Activated CD4-positive, alpha-beta T cell treated with anti-CD3 and anti-CD28 coated beads, Interleukin-2, amount 50 U/mL, for 1 hour (primary cell): ENCODE measurements around the gene AFAP1L1.

Experiments
- DNase-seq: peaks from one replicate; pipeline ENCODE4 v3.0.0-alpha.2; 2020

Gene AFAP1L1

GRCh38 chr5:149288436-149288835 lies 16.8 kb downstream of the AFAP1L1 start:
- no peak for DNase-seq

GRCh38 chr5:149289301-149289700 lies 17.6 kb downstream of the AFAP1L1 start:
- DNase-seq, result no peak

DNA sequence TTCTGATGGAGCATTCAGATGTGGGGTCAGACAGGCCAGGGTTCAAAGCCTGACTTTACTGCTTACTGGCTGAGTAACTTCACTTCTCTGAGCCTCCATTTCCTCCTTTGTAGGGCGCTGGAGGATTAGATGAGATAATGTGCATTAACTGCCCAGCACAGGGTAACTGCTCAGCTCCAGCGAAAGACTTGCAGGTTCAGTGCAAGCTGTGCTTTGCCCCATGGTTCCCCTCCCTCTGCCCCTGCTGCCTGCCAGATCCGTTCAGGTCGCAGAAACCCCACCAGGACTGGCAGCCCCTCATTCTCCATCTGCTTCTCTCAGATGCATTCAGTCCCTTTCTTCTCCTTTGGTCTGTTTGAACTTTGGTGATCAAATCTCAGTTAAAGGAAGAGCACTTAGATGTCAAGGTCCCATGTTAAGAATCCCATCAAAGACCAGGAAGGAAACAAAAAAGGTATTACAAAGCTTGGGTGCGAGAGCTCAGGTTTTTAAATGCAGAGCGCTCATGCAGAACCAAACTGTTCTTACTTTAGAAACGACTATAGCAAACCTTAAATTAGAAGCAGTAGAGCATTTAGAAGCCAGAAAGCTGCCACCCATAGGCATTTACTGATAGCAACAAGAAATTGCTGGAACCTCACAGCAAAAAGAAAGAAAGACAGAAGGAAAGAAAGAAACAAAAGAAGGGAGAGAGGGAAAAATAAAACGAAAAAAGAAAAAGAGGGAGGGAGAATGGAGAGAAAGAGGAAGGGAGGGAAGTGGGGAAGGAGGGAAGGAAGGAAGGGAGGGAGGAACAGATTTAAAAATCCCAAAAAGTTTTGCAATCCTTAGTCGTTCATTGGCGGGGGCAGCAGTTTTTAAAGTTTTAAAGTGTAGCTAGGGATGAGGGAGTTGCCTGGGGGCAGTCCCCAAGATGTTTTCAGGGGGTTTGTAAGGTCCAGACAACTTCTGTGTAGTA lies 23.5 kb downstream of the AFAP1L1 start:
- no peak for DNase-seq

DNA sequence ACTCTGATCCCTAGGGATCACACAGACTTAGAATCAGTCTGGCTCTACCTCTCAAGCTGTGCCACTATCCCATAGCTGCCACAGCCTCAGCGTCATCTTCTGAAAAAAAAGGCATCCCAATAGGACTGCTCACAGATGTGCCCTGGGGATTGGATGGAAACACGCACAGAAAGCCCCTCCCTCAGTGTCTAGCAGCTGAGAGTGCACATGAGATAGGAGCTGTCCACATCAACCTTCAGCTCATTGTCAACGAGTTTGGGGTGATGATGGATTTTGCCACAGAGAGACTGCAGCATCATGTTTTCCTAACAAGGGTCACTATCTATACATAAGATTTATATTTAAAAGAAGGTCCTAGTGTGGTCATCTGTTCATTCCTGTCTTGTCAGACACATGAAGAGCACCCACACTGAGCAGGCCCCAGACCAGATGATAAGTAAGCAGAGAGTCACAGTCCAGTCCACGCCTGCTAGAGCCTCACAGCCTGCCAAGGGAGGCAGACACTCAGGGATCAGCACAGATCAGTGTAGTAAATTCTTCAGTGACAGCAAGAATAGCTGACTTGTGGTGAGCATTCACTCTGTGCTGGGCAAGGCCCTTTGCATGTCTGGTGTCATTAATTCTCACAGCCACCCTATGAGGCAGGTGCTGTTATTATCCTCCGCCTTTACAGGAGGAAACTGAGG lies 25.8 kb downstream of the AFAP1L1 start:
- no peak for DNase-seq

GRCh38 chr5:149298163-149298562 lies 26.5 kb downstream of the AFAP1L1 start:
- no peak for DNase-seq

DNA sequence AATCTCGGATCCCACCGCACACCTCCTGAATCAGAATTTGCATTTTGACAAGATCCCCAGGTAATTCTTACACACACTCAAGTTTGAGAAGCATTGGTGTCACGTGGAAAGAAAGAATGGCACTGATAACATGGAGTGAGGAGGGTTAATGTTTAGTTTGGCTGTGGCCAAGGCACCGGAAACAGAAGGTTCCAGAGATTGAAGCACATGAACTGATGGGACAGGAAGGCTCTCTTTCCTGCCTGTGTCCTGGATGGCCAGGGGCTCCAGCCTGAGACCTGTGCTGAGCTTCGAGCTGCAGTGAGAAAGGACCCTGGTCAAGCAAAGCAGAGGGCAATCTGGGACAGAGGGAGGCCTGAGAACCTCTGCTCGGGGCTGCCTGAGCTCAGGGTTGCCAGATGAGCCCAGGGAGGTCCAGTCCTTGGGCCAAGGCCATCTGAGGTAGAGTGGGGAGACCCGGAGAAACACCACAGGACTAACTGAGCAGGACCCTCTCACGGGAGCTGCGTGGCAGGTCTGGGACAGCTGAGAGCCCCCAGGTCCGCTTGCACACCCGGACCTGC lies 27.3 kb downstream of the AFAP1L1 start:
- DNase-seq, result no peak

- DNase-seq, result no peak
Observed at GRCh38 chr5:149299451-149300054, 27.9 kb downstream of the AFAP1L1 start.

- DNase-seq, result no peak
Observed at GRCh38 chr5:149300441-149300840, 28.8 kb downstream of the AFAP1L1 start.

GRCh38 chr5:149301049-149301743 lies 29.5 kb downstream of the AFAP1L1 start:
- no peak for DNase-seq

DNA sequence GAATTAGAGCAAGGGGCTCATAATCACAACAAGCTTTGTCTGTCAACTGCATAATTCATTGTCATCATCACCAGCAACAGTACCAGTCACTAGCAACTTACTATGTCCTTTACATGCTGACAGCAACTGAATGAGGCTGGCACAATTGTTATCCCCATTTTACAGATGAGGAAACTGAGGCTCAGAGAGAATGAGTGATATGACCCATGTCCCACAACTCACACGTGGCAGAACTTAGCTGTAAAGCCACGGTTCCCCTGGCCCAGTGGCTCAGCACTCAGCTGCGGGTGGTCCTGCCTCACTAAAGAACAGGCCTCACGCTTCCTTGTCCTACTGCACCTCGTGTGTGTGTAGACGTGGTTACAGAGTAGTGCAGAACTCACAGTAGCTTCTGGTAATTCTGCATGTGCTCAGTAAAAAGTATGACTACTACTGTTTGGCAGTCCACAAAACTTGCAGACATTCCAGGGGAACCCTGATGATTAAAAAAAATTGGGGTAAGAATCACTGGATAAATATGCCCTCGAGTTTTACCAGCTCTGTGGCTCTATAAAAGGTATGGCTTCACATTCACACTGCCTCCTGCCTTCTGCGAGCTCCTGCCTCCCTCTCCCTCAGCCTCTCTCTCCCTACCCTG lies 30.2 kb downstream of the AFAP1L1 start:
- DNase-seq, result no peak

DNA sequence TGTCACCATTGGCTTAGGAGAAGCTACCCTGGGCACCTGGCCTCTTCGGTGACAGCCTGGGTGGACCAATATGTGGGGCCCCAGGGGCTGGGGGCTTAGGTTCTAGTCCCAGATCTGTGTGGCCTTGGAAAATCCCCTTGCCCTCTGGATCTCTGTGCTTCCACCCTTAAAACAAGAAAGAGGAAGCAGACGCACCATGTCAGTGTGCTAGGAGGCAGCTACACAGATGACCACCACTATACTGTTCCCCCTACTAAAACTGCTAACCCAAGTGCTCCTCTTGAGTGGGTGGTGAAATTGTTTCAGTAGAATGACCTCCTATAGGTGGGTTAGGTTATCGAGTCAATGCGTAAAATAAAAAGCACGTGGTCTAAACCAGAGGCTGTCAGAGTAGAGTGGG lies 31.0 kb downstream of the AFAP1L1 start:
- DNase-seq, result no peak

GRCh38 chr5:149303210-149303609 lies 31.6 kb downstream of the AFAP1L1 start:
- DNase-seq, result no peak

DNA sequence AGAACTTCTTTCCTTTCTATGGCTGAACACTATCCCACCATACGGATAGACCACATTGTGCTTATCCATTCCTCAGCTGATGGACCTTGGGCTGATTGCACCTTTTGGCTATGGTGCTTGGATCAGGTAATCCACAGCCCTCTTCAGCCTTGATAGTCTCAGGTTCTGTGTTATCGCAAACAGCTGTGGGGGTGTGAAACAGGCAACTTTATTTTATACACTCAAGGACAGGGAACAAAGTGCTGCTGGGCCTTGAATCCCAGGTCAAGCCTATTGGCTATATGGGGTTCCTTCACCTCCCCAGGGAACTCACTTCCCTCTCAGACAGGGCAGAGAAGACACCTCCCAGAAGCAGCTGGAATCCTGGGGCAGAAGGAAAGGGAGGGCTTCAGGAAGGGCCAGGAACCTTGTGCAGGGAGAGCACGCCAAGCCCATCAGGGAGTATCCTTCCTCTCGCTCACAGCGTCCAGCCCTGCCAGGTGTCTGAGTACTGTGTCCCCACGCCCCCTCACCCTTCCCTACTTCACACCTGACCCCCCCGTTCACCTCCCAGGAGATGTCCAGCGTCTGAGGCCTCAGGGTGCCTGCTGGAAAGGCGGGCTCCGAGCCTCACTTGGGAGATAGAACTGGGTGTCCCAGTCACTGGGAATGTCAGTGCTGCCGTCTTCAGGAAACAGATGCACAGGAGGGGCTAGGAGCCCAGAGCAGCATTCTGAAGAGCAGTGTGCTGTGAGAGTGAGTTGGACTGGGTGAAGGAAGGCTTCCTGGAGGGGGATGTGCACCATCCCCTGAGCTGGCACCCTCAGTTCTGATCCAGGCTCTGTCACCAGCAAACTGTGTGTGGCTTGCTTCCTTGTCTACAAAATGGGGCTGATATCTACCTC lies 32.8 kb downstream of the AFAP1L1 start:
- DNase-seq, result no peak

- no peak for DNase-seq
Observed at GRCh38 chr5:149309354-149309753, 37.7 kb downstream of the AFAP1L1 start.

DNA sequence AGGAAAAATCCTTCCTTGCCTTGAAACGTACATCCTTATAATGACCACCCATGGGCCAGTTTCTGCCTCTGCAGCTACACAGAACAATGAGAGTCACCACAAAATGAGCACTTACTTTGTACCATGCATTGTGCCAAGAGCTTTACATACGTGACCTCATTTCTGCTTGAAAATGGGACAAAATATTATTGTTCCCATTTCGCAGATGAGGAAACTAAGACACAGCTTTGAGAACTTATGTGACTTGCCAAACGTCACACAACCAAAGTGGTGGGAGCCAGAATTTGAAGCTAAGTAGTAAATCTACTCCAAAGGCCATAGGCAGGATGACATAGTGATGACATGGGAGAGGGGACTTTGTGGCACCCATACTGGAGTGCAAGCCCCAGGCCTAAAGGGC lies 38.8 kb downstream of the AFAP1L1 start:
- DNase-seq, result no peak

- DNase-seq, result no peak
Observed at GRCh38 chr5:149310947-149311658, 39.4 kb downstream of the AFAP1L1 start.

DNA sequence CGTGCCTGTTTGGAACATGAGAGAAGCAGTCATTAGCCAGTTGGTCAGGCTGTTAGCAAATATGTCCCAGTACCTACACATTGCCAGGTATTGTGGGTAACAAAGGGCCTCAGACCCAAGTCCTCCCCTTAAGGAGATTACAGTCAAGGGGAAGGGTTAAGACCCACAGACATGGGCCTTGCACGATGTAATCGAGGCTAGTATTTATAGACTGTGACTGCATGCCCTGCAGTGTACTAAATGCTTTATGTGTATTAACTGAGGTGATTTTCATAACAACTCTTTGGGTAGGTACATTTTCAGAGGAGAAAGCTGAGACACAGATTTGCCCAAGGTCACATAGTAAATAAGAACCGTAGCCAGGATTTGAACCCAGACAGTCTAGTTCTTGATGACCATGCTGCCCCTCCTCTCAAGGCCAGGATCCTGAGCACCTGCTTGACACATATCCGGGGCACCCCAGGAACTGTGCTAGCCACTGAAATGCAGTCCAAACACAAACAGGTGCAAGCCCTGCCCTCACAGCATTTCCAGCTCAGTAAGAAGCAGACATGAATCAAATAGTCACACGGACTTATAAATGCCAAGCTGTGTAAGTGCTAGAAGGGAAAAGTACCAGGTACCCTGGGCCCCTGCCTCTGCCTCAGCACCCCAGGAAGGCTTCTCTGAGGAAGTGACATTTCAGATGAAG lies 41.6 kb downstream of the AFAP1L1 start:
- DNase-seq, result no peak

GRCh38 chr5:149314571-149315111 lies 43.0 kb downstream of the AFAP1L1 start:
- no peak for DNase-seq

- DNase-seq, result no peak
Observed at GRCh38 chr5:149315753-149316152, 44.1 kb downstream of the AFAP1L1 start.
